Measurements from ENCODE around the gene CCN2.

CCN2 gene

GRCh38 chr6:131937703-131938631 lies 13.2 kb downstream of the CCN2 start:
- POLR2A ChIA-PET, result interaction anchor here (1.1 to 2.3 kb wide), 2 partner anchors 10 to 12 kb away, joined by 4 to 22 read pairs; partner anchors contain the start of gene CCN2
- no peak overlapping the region for H3K4me3 ChIP-seq (ENCODE audit: low read depth, low read length)
- CTCF ChIA-PET, result interaction anchor here (0.8 to 6.7 kb wide), 10 partner anchors 12 to 342 kb away, joined by 3 to 37 read pairs (median 5); partner anchors contain the start of gene CCN2
- TF ChIP-seq CTCF (IDR thresholded peaks at IDR 0.05; ENCODE audit: insufficient read depth, low read length, missing control alignments), result no peak
- DNase-seq (ENCODE audit: low read depth, low spot score), result peak; percentile 64

- no peak for DNase-seq (ENCODE audit: low read depth, low spot score)
- ChIA-PET POLR2A (no interaction called here), CTCF (interaction anchor here (1.3 to 6.7 kb wide), 9 partner anchors 11 to 343 kb away, joined by 3 to 37 read pairs (median 5); partner anchors contain the start of gene CCN2)
- no peak for TF ChIP-seq CTCF (IDR thresholded peaks at IDR 0.05; ENCODE audit: insufficient read depth, low read length, missing control alignments)
- no peak overlapping the region for H3K4me3 ChIP-seq (ENCODE audit: low read depth, low read length)
Measured at GRCh38 chr6:131937226-131937625, 13.9 kb downstream of the CCN2 start.

GRCh38 chr6:131936156-131936555 lies 15.0 kb downstream of the CCN2 start:
- no peak for TF ChIP-seq CTCF (IDR thresholded peaks at IDR 0.05; ENCODE audit: insufficient read depth, low read length, missing control alignments)
- no peak overlapping the region for H3K4me3 ChIP-seq (ENCODE audit: low read depth, low read length)
- no peak for DNase-seq (ENCODE audit: low read depth, low spot score)
- ChIA-PET CTCF (interaction anchor here (1.2 to 6.7 kb wide), 4 partner anchors 10 to 343 kb away, joined by 4 to 37 read pairs (median 6); no protein-coding TSS in a partner anchor), POLR2A (interaction anchor here (1.2 kb wide), 1 partner anchor 15 kb away, joined by 6 read pairs; the partner anchor contains the start of gene CCN2)

- TF ChIP-seq CTCF (IDR thresholded peaks at IDR 0.05; ENCODE audit: insufficient read depth, low read length, missing control alignments), result no peak
- no peak for DNase-seq (ENCODE audit: low read depth, low spot score)
- ChIA-PET POLR2A (interaction anchor here (0.7 to 1.8 kb wide), 4 partner anchors 15 to 20 kb away, joined by 3 to 8 read pairs (median 4); partner anchors contain the start of gene CCN2), CTCF (interaction anchor here (0.7 to 5.3 kb wide), 14 partner anchors 10 to 348 kb away, joined by 3 to 28 read pairs (median 6); no protein-coding TSS in a partner anchor)
- H3K4me3 ChIP-seq (ENCODE audit: low read depth, low read length), result no peak overlapping the region
Measured at GRCh38 chr6:131931063-131931750, 20.0 kb downstream of the CCN2 start.

DNA sequence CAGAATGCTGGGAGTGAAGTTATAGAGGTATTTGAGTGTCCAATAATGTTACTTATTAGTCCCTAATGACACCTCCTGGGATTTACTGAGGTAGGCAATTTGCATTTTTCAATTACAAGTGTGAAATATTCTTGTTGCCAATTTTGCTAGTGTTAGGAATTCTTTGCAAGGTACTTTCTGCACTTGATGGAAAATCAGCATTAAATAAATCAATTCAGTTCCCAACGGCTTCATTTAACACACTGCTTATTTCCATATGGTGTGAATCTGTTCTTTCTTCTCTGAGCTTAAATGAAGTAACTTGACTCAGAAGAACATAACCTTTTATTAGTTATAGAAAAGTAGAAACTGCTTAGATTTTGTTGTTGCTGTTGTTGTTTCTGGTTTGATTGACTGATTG lies 21.2 kb downstream of the CCN2 start:
- DNase-seq (ENCODE audit: low read depth, low spot score), result no peak
- H3K4me3 ChIP-seq (ENCODE audit: low read depth, low read length), result no peak overlapping the region
- TF ChIP-seq CTCF (IDR thresholded peaks at IDR 0.05; ENCODE audit: insufficient read depth, low read length, missing control alignments), result no peak
- POLR2A ChIA-PET, result interaction anchor here (0.6 kb wide), 1 partner anchor 109 kb away, joined by 3 read pairs; no protein-coding TSS in a partner anchor
- CTCF ChIA-PET, result interaction anchor here (1.0 to 5.3 kb wide), 10 partner anchors 15 to 560 kb away, joined by 3 to 28 read pairs (median 4); no protein-coding TSS in a partner anchor

Measured in AG04449 (cell line).